ENCODE measurements around the gene C1orf74.

C1orf74 gene

DNA sequence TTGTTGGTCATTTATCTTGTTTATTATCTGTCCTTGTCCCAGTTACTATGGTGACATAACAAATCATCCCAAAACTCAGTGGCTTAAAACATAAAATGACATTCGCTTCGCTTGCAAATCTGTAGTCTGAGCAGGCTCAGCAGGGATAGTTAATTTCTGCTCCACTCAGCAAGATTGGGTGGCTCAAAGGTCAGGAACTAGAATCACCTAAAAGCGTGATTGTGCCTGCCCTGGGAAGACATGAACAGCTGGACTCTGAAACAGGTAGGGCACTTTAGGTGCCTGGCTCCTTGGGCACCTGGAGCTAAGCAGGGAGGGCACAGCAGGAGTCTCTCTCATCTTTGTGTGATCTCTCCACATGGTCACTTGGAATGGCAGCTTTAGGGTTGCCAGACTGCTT, 43.2 kb downstream of the C1orf74 start:
- H3K27ac ChIP-seq, result no peak overlapping the region
- no peak overlapping the region for H3K4me3 ChIP-seq (ENCODE audit: low read depth in 1 of 2, low read length in 1 of 2)
- H3K4me1 ChIP-seq (ENCODE audit: control insufficient read depth in 1 of 2, insufficient read depth in 1 of 2, low read depth in 1 of 2, low read length in 1 of 2), result no peaks in the 10 kb centered on the region
- TF ChIP-seq, protein P1, sequence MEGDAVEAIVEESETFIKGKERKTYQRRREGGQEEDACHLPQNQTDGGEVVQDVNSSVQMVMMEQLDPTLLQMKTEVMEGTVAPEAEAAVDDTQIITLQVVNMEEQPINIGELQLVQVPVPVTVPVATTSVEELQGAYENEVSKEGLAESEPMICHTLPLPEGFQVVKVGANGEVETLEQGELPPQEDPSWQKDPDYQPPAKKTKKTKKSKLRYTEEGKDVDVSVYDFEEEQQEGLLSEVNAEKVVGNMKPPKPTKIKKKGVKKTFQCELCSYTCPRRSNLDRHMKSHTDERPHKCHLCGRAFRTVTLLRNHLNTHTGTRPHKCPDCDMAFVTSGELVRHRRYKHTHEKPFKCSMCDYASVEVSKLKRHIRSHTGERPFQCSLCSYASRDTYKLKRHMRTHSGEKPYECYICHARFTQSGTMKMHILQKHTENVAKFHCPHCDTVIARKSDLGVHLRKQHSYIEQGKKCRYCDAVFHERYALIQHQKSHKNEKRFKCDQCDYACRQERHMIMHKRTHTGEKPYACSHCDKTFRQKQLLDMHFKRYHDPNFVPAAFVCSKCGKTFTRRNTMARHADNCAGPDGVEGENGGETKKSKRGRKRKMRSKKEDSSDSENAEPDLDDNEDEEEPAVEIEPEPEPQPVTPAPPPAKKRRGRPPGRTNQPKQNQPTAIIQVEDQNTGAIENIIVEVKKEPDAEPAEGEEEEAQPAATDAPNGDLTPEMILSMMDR (IDR thresholded peaks at IDR 0.05), result no peak
- H3K9me3 ChIP-seq, result no peaks in the 10 kb centered on the region
- no peaks in the 10 kb centered on the region for H3K36me3 ChIP-seq
- peaks cover 7% of the 10 kb centered on the region for H3K27me3 ChIP-seq

GRCh38 chr1:209738270-209738669, 46.1 kb downstream of the C1orf74 start:
- no peak overlapping the region for H3K27ac ChIP-seq
- H3K9me3 ChIP-seq, result no peaks in the 10 kb centered on the region
- H3K4me1 ChIP-seq (ENCODE audit: control insufficient read depth in 1 of 2, insufficient read depth in 1 of 2, low read depth in 1 of 2, low read length in 1 of 2), result no peaks in the 10 kb centered on the region
- no peak overlapping the region for H3K4me3 ChIP-seq (ENCODE audit: low read depth in 1 of 2, low read length in 1 of 2)
- TF ChIP-seq, protein P1 (IDR thresholded peaks at IDR 0.05), result no peak
- H3K36me3 ChIP-seq, result no peaks in the 10 kb centered on the region
- H3K27me3 ChIP-seq, result peaks cover 13% of the 10 kb centered on the region

- Histone ChIP-seq H3K36me3 (no peaks in the 10 kb centered on the region), H3K9me3 (no peaks in the 10 kb centered on the region), H3K27me3 (peaks cover 13% of the 10 kb centered on the region), H3K27ac (no peak overlapping the region), H3K4me1 (ENCODE audit: control insufficient read depth in 1 of 2, insufficient read depth in 1 of 2, low read depth in 1 of 2, low read length in 1 of 2) (no peaks in the 10 kb centered on the region), H3K4me3 (ENCODE audit: low read depth in 1 of 2, low read length in 1 of 2) (no peak overlapping the region)
- TF ChIP-seq, protein P1 (IDR thresholded peaks at IDR 0.05), result no peak
Measured at GRCh38 chr1:209737118-209737505, 47.2 kb downstream of the C1orf74 start.

- H3K27ac ChIP-seq, result no peak overlapping the region
- TF ChIP-seq, protein P1 (IDR thresholded peaks at IDR 0.05), result no peak
- no peak overlapping the region for H3K4me3 ChIP-seq (ENCODE audit: low read depth in 1 of 2, low read length in 1 of 2)
- H3K4me1 ChIP-seq (ENCODE audit: control insufficient read depth in 1 of 2, insufficient read depth in 1 of 2, low read depth in 1 of 2, low read length in 1 of 2), result no peaks in the 10 kb centered on the region
- peaks cover 13% of the 10 kb centered on the region for H3K27me3 ChIP-seq
- no peaks in the 10 kb centered on the region for H3K36me3 ChIP-seq
- no peaks in the 10 kb centered on the region for H3K9me3 ChIP-seq
Measured at GRCh38 chr1:209736490-209737117, 47.8 kb downstream of the C1orf74 start.

DNA sequence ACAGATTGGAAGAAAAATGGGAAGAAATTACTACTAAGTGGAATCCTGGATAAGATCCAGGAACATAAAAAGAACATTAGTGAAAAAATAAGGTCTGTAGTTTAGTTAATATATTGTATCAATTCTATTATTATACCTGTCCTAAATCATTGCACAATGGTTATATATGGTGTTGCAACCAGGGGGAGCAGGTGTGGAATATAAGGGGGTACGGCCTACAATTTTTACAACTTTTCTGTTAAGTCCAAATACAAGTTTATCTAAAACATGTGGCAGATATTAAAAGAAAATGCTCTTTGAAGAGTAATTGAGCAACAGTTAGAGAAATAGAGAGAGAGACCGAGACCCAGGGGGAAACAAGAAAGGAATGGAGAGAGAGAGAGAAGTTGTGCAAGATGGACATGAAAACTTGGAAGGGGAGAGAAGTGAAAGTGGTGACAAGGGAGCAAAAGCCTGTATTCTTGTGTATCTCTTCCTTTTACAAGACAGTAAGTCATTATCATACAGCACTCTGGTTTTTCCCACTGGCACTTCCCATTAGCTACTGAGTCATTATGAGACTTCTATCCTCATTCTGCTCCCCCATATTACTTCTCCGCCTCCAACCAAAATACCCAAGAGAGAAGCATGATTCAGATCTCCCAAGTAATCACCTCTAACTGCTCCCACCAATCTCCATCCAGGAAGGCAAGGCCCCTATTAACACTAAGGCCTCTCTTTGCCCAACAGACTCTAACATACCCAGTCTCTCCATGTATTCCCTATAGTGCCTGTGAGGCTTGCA, 50.8 kb downstream of the C1orf74 start:
- TF ChIP-seq, protein P1 (IDR thresholded peaks at IDR 0.05), result no peak

More for the DNA sequence above, 50.8 kb downstream of the C1orf74 start:
- no peak overlapping the region for H3K4me3 ChIP-seq (ENCODE audit: low read depth in 1 of 2, low read length in 1 of 2)
- no peaks in the 10 kb centered on the region for H3K9me3 ChIP-seq
- H3K4me1 ChIP-seq (ENCODE audit: control insufficient read depth in 1 of 2, insufficient read depth in 1 of 2, low read depth in 1 of 2, low read length in 1 of 2), result no peaks in the 10 kb centered on the region
- no peaks in the 10 kb centered on the region for H3K36me3 ChIP-seq
- peaks cover 13% of the 10 kb centered on the region for H3K27me3 ChIP-seq
- no peak overlapping the region for H3K27ac ChIP-seq

All from neutrophil (primary cell).